H9 (cell line): Measurements from ENCODE around the gene ITGB7. TPM values are rescaled to one million over a fixed set of nuclear protein-coding genes. Genes with fewer than 3 reads are reported as not detected.

Experiments
- DNase-seq: peaks from one replicate; pipeline ENCODE4 v3.0.0-alpha.2; 2017
- H2AFZ ChIP-seq: one replicate; pipeline ENCODE4 v1.6.1; 2013; ENCODE audit warnings: mild to moderate bottlenecking, low read length, control low read depth, moderate library complexity
- H2AK5ac ChIP-seq: 2 replicates; pipeline ENCODE4 v1.6.1; 2013; ENCODE audit warnings: low read length, control low read depth, mixed read lengths; ENCODE audit not compliant: insufficient read length
- H2BK120ac ChIP-seq: one replicate; pipeline ENCODE4 v1.6.1; 2013; ENCODE audit warnings: low read depth, mild to moderate bottlenecking, low read length, control low read depth, inconsistent platforms; ENCODE audit not compliant: poor library complexity, severe bottlenecking
- H2BK12ac ChIP-seq: 2 replicates; pipeline ENCODE4 v1.6.1; 2013; ENCODE audit warnings: low read length, control low read depth, mixed read lengths, low read depth; ENCODE audit not compliant: insufficient read length
- H2BK15ac ChIP-seq: 2 replicates; pipeline ENCODE4 v1.6.1; 2013; ENCODE audit warnings: low read depth, low read length, control low read depth
- H2BK20ac ChIP-seq: one replicate; pipeline ENCODE4 v1.6.1; 2013; ENCODE audit warnings: low read depth, mild to moderate bottlenecking, low read length, control low read depth, inconsistent platforms; ENCODE audit not compliant: poor library complexity, severe bottlenecking
- H2BK5ac ChIP-seq: 2 replicates; pipeline ENCODE4 v1.6.1; 2013; ENCODE audit warnings: low read length, control low read depth, mixed read lengths; ENCODE audit not compliant: insufficient read length
- H3K14ac ChIP-seq: 2 replicates; pipeline ENCODE4 v1.6.1; 2013; ENCODE audit warnings: low read length, control low read depth; ENCODE audit not compliant: insufficient read depth
- H3K18ac ChIP-seq: 2 replicates; pipeline ENCODE4 v1.6.1; 2013; ENCODE audit warnings: low read depth, mild to moderate bottlenecking, mixed read lengths, low read length, control low read depth; ENCODE audit not compliant: insufficient read length
- H3K23ac ChIP-seq: 2 replicates; pipeline ENCODE4 v1.6.1; 2013; ENCODE audit warnings: low read length, control low read depth, mixed read lengths, low read depth; ENCODE audit not compliant: insufficient read length
- H3K23me2 ChIP-seq: 2 replicates; pipeline ENCODE4 v1.6.1; 2013; ENCODE audit warnings: low read depth, mild to moderate bottlenecking, mixed read lengths, low read length, control low read depth; ENCODE audit not compliant: insufficient read length, poor library complexity, severe bottlenecking
- H3K27ac ChIP-seq: 2 replicates; pipeline ENCODE4 v1.5.1; 2013; ENCODE audit warnings: low read length, control low read depth, mixed read lengths, low read depth; ENCODE audit not compliant: insufficient read length
- H3K27me3 ChIP-seq: 2 replicates; pipeline ENCODE4 v1.6.1; 2013; ENCODE audit warnings: low read length, control low read depth, inconsistent platforms; ENCODE audit not compliant: insufficient read depth
- H3K4ac ChIP-seq: 2 replicates; pipeline ENCODE4 v1.6.1; 2013; ENCODE audit warnings: low read depth, mild to moderate bottlenecking, control low read depth, inconsistent platforms, low read length, moderate library complexity
- H3K4me1 ChIP-seq: 2 replicates; pipeline ENCODE4 v1.6.1; 2013; ENCODE audit warnings: low read length, control low read depth, inconsistent platforms; ENCODE audit not compliant: insufficient read depth
- H3K4me2 ChIP-seq: 2 replicates; pipeline ENCODE4 v1.6.1; 2013; ENCODE audit warnings: low read length, control low read depth, mixed read lengths; ENCODE audit not compliant: insufficient read length, insufficient read depth
- H3K56ac ChIP-seq: 2 replicates; pipeline ENCODE4 v1.6.1; 2013; ENCODE audit warnings: low read depth, mild to moderate bottlenecking, mixed read lengths, low read length, control low read depth; ENCODE audit not compliant: insufficient read length
- H3K79me1 ChIP-seq: 2 replicates; pipeline ENCODE4 v1.6.1; 2013; ENCODE audit warnings: low read depth, mild to moderate bottlenecking, moderate library complexity, low read length, control low read depth, inconsistent platforms; ENCODE audit not compliant: insufficient read depth, poor library complexity, severe bottlenecking
- H3K79me2 ChIP-seq: 2 replicates; pipeline ENCODE4 v1.6.1; 2013; ENCODE audit warnings: low read length, control low read depth, inconsistent platforms; ENCODE audit not compliant: insufficient read depth
- H3K9ac ChIP-seq: 2 replicates; pipeline ENCODE4 v1.6.1; 2013; ENCODE audit warnings: low read length, control low read depth, mixed read lengths; ENCODE audit not compliant: insufficient read length; ENCODE audit errors: extremely low read depth
- H3K9me3 ChIP-seq: one replicate; pipeline ENCODE4 v1.6.1; 2013; ENCODE audit warnings: low read depth, low read length, inconsistent platforms; ENCODE audit not compliant: control insufficient read depth
- H3T11ph ChIP-seq: one replicate; pipeline ENCODE4 v1.6.1; 2013; ENCODE audit warnings: mild to moderate bottlenecking, low read length, control low read depth, inconsistent platforms
- H4K20me1 ChIP-seq: one replicate; pipeline ENCODE4 v1.6.1; 2013; ENCODE audit not compliant: control insufficient read depth, insufficient read length, insufficient read depth
- H4K5ac ChIP-seq: 2 replicates; pipeline ENCODE4 v1.6.1; 2013; ENCODE audit warnings: low read depth, mild to moderate bottlenecking, mixed read lengths, low read length, control low read depth; ENCODE audit not compliant: insufficient read length
- H4K8ac ChIP-seq: replicated peaks from 2 replicates; pipeline ENCODE4 v1.6.1; 2013; ENCODE audit warnings: low read length, control low read depth, mixed read lengths, low read depth; ENCODE audit not compliant: insufficient read length
- H4K91ac ChIP-seq: 2 replicates; pipeline ENCODE4 v1.6.1; 2013; ENCODE audit warnings: low read depth, mild to moderate bottlenecking, moderate library complexity, mixed read lengths, low read length, control low read depth; ENCODE audit not compliant: insufficient read length
- H3K27ac Mint-ChIP-seq, 3 experiments: 2 replicates in 2 of 3; 3 replicates in 1 of 3; pipeline ENCODE4 v1.8.0; 2020 to 2021; ENCODE audit warnings: mixed read lengths in 3 of 3, mild to moderate bottlenecking in 1 of 3, moderate library complexity in 1 of 3
- H3K27me3 Mint-ChIP-seq: 2 replicates; pipeline ENCODE4 v1.8.0; 2021; ENCODE audit warnings: low read depth, mild to moderate bottlenecking, moderate library complexity, mixed read lengths
- H3K36me3 Mint-ChIP-seq, 3 experiments: 2 replicates in 2 of 3; 3 replicates in 1 of 3; pipeline ENCODE4 v1.8.0; 2020 to 2021; ENCODE audit warnings: low read depth in 3 of 3, mixed read lengths in 3 of 3; ENCODE audit not compliant: insufficient read depth in 1 of 3
- H3K4me1 Mint-ChIP-seq, 2 experiments: 2 replicates each; pipeline ENCODE4 v1.8.0; 2020; ENCODE audit warnings: mixed read lengths in 2 of 2
- H3K4me3 Mint-ChIP-seq, 2 experiments: 2 replicates in 1 of 2; 3 replicates in 1 of 2; pipeline ENCODE4 v1.8.0; 2020 to 2021; ENCODE audit warnings: mild to moderate bottlenecking in 2 of 2, mixed read lengths in 2 of 2, moderate library complexity in 1 of 2
- H3K9me3 Mint-ChIP-seq, 2 experiments: 2 replicates in 1 of 2; 3 replicates in 1 of 2; pipeline ENCODE4 v1.8.0; 2020; ENCODE audit warnings: mild to moderate bottlenecking in 2 of 2, mixed read lengths in 2 of 2, moderate library complexity in 1 of 2
- CTCF ChIP-seq: fragments of 200-600 bp; sonication (generic); conservative IDR thresholded peaks from 3 replicates; pipeline ENCODE4 v1.8.0; 2021; ENCODE audit warnings: antibody characterized with exemption, mild to moderate bottlenecking
- WGBS: extraction: QIAGEN DNeasy Blood & Tissue Kit; methylation state at CpG from one replicate; pipeline ENCODE4 v1.1.7; 2013; ENCODE audit warnings: missing lambda C conversion rate, low lambda C conversion rate, mixed read lengths; ENCODE audit not compliant: insufficient read length; ENCODE audit errors: extremely low coverage; 5-methylcytosine and 5-hydroxymethylcytosine counted together
- total RNA-seq: library from RNA; stranded (reverse); gene quantifications from 2 replicates; pipeline ENCODE4 v1.2.1, GENCODE V29; 2021

ITGB7 gene
- total RNA-seq, 1 experiment from 2014 or later: 0.39 TPM

DNA sequence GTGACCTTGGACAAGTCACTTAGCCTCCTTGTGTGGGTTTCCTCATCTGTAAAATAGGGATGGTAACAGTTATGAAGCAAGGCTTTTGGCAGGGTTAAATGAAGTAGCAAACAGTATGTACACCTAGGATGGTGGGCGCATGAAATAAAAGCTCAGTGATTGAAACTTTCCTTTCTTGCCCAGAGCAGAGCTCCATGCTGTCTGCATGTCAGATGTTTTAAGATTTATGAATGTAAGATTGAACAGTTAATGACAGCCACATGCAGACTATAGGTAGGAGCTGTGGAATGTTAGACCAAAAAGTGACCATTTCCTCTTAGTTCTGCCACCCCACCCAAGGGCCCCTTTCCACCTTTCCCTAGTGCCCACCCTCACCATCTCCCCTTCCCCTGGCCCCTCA lies 12.1 kb downstream of the ITGB7 start:
- TF ChIP-seq CTCF: no peak
- no peaks in the 10 kb centered on the region; a peak in 1 of 7 replicates for H3K36me3 Mint-ChIP-seq

More for the DNA sequence above, 12.1 kb downstream of the ITGB7 start:
- H2BK5ac ChIP-seq: no peak overlapping the region
- H3K79me2 ChIP-seq: no peaks in the 10 kb centered on the region
- no peak overlapping the region for H3K56ac ChIP-seq
- no peak overlapping the region for H3K27ac ChIP-seq
- H3K23me2 ChIP-seq: no peaks in the 10 kb centered on the region
- H3K27me3 ChIP-seq: peaks cover 18% of the 10 kb centered on the region; the same call in 1 of the 2 replicates
- Mint-ChIP-seq H3K4me1 (peaks cover 4 to 8% of the 10 kb centered on the region in 2 experiments), H3K27ac (no peak overlapping the region), H3K4me3 (no peak overlapping the region), H3K27me3 (peaks cover 85% of the 10 kb centered on the region), H3K9me3 (0 out of 5 replicates have a peak, but pooled peaks cover 0 to 2% of the 10 kb centered on the region in 2 experiments)
- H3K79me1 ChIP-seq: no peaks in the 10 kb centered on the region
- H2AFZ ChIP-seq: no peak overlapping the region
- H3K4me1 ChIP-seq: no peaks in the 10 kb centered on the region
- H3K4me2 ChIP-seq: no peak overlapping the region
- no peak overlapping the region for H3T11ph ChIP-seq
- no peak overlapping the region for H2BK15ac ChIP-seq
- H4K5ac ChIP-seq: no peak overlapping the region
- H3K14ac ChIP-seq: no peak overlapping the region
- H2AK5ac ChIP-seq: no peak overlapping the region
- H4K91ac ChIP-seq: no peak overlapping the region
- DNase-seq: no peak
- no peak overlapping the region for H2BK12ac ChIP-seq
- H3K23ac ChIP-seq: no peak overlapping the region
- H2BK120ac ChIP-seq: no peak overlapping the region
- no peak overlapping the region for H2BK20ac ChIP-seq
- H4K8ac ChIP-seq: no peak overlapping the region
- H4K20me1 ChIP-seq: no peaks in the 10 kb centered on the region
- no CpG with 5 or more reads among the region's 1 CpG for WGBS
- no peaks in the 10 kb centered on the region for H3K9me3 ChIP-seq
- H3K18ac ChIP-seq: no peak overlapping the region
- no peak overlapping the region for H3K4ac ChIP-seq
- H3K9ac ChIP-seq: no peak overlapping the region
